ENCODE measurements around the gene CUX1. TPM values are rescaled to one million over a fixed set of nuclear protein-coding genes. Genes with fewer than 3 reads are reported as not detected.

The CUX1 gene
- total and polyA plus RNA-seq, 2 donors (not counting 1 experiment from before 2014, with no cell fraction given), result 22.7 to 38.1 TPM

- Histone ChIP-seq H3K27me3 (ENCODE audit: control insufficient read depth, insufficient read depth, low read length) (no peaks in the 10 kb centered on the region), H3K4me3 (replicated peaks in 1 of 4; ENCODE audit: control extremely low read depth in 1 of 4, insufficient read depth in 1 of 4, low read depth in 3 of 4, low read length in 4 of 4) (no peak overlapping the region), H4K20me1 (ENCODE audit: control insufficient read depth, extremely low read depth, insufficient read depth, low read length) (no peaks in the 10 kb centered on the region), H3K79me2 (ENCODE audit: control insufficient read depth, insufficient read depth, low read length) (no peaks in the 10 kb centered on the region), H3K4me2 (ENCODE audit: extremely low read depth, insufficient read depth, low read length) (no peak overlapping the region), H3K9me3 (ENCODE audit: control insufficient read depth, insufficient read depth, low read depth, low read length) (no peaks in the 10 kb centered on the region), H3K36me3 (ENCODE audit: control insufficient read depth, insufficient read depth, low read length) (no peaks in the 10 kb centered on the region), H3K27ac (ENCODE audit: insufficient read depth, low read length) (no peak overlapping the region), H3K4me1 (ENCODE audit: control insufficient read depth, extremely low read depth, insufficient read depth, low read length) (no peaks in the 10 kb centered on the region), H3K9ac (ENCODE audit: insufficient read depth, low read length) (no peak overlapping the region), H2AFZ (ENCODE audit: low read length) (no peak overlapping the region)
- TF ChIP-seq, protein P1, sequence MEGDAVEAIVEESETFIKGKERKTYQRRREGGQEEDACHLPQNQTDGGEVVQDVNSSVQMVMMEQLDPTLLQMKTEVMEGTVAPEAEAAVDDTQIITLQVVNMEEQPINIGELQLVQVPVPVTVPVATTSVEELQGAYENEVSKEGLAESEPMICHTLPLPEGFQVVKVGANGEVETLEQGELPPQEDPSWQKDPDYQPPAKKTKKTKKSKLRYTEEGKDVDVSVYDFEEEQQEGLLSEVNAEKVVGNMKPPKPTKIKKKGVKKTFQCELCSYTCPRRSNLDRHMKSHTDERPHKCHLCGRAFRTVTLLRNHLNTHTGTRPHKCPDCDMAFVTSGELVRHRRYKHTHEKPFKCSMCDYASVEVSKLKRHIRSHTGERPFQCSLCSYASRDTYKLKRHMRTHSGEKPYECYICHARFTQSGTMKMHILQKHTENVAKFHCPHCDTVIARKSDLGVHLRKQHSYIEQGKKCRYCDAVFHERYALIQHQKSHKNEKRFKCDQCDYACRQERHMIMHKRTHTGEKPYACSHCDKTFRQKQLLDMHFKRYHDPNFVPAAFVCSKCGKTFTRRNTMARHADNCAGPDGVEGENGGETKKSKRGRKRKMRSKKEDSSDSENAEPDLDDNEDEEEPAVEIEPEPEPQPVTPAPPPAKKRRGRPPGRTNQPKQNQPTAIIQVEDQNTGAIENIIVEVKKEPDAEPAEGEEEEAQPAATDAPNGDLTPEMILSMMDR (conservative IDR thresholded peaks at IDR 0.05 in 1 of 2, IDR thresholded peaks at IDR 0.05 in 1 of 2; ENCODE audit: low read depth in 1 of 2, low read length in 2 of 2), result no peak
- TF ChIP-seq EZH2 (IDR thresholded peaks at IDR 0.05; ENCODE audit: low read length, missing control alignments), result no peak
- peak in 1 of 2 donors; percentile 59 for DNase-seq (ENCODE audit: low read depth in 2 of 2)
Observed at GRCh38 chr7:102082693-102083368, 265.4 kb downstream of the CUX1 start.

DNA sequence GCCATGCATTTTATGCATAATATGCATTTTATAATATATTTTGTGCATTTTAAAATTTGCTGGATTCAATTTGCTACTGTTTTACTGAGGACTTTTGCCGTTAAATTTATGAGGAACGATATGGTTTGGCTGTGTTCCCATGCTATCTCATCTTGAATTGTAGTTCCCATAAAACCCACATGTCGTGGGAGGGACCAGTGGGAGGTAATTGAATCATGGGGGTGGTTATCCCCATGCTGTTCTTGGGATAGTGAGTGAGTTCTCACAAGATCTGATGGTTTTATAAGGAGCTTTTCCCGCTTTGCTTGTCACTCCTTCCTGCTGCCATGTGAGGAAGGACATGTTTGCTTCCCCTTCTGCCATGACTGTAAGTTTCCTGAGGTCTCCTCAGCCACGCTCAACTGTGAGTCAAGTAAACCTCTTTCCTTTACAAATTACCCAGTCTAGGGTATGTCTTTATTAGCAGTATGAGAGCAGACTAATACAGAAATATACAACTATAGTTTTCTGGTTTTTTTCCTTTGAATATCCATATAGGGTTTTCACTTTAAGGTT, 267.9 kb downstream of the CUX1 start:
- Histone ChIP-seq H3K27ac (ENCODE audit: insufficient read depth, low read length) (no peak overlapping the region), H3K4me1 (ENCODE audit: control insufficient read depth, extremely low read depth, insufficient read depth, low read length) (no peaks in the 10 kb centered on the region), H3K79me2 (ENCODE audit: control insufficient read depth, insufficient read depth, low read length) (no peaks in the 10 kb centered on the region), H3K4me2 (ENCODE audit: extremely low read depth, insufficient read depth, low read length) (no peak overlapping the region), H3K27me3 (ENCODE audit: control insufficient read depth, insufficient read depth, low read length) (no peaks in the 10 kb centered on the region), H4K20me1 (ENCODE audit: control insufficient read depth, extremely low read depth, insufficient read depth, low read length) (no peaks in the 10 kb centered on the region), H3K9me3 (ENCODE audit: control insufficient read depth, insufficient read depth, low read depth, low read length) (no peaks in the 10 kb centered on the region), H3K9ac (ENCODE audit: insufficient read depth, low read length) (no peak overlapping the region), H3K4me3 (replicated peaks in 1 of 4; ENCODE audit: control extremely low read depth in 1 of 4, insufficient read depth in 1 of 4, low read depth in 3 of 4, low read length in 4 of 4) (no peak overlapping the region), H3K36me3 (ENCODE audit: control insufficient read depth, insufficient read depth, low read length) (no peaks in the 10 kb centered on the region), H2AFZ (ENCODE audit: low read length) (no peak overlapping the region)
- TF ChIP-seq, protein P1 (conservative IDR thresholded peaks at IDR 0.05 in 1 of 2, IDR thresholded peaks at IDR 0.05 in 1 of 2; ENCODE audit: low read depth in 1 of 2, low read length in 2 of 2), result no peak
- TF ChIP-seq EZH2 (IDR thresholded peaks at IDR 0.05; ENCODE audit: low read length, missing control alignments), result no peak
- no peak for DNase-seq (ENCODE audit: low read depth in 2 of 2)

GRCh38 chr7:102089175-102090098, 272.0 kb downstream of the CUX1 start:
- no peak overlapping the region for H3K4me3 ChIP-seq (replicated peaks in 1 of 4; ENCODE audit: control extremely low read depth in 1 of 4, insufficient read depth in 1 of 4, low read depth in 3 of 4, low read length in 4 of 4)
- H4K20me1 ChIP-seq (ENCODE audit: control insufficient read depth, extremely low read depth, insufficient read depth, low read length), result no peaks in the 10 kb centered on the region
- no peak for TF ChIP-seq EZH2 (IDR thresholded peaks at IDR 0.05; ENCODE audit: low read length, missing control alignments)
- TF ChIP-seq, protein P1 (conservative IDR thresholded peaks at IDR 0.05 in 1 of 2, IDR thresholded peaks at IDR 0.05 in 1 of 2; ENCODE audit: low read depth in 1 of 2, low read length in 2 of 2), result no peak
- H3K27ac ChIP-seq (ENCODE audit: insufficient read depth, low read length), result no peak overlapping the region
- H2AFZ ChIP-seq (ENCODE audit: low read length), result no peak overlapping the region
- DNase-seq (ENCODE audit: low read depth in 2 of 2), result no peak
- H3K4me1 ChIP-seq (ENCODE audit: control insufficient read depth, extremely low read depth, insufficient read depth, low read length), result no peaks in the 10 kb centered on the region
- no peaks in the 10 kb centered on the region for H3K36me3 ChIP-seq (ENCODE audit: control insufficient read depth, insufficient read depth, low read length)
- H3K27me3 ChIP-seq (ENCODE audit: control insufficient read depth, insufficient read depth, low read length), result no peaks in the 10 kb centered on the region
- H3K4me2 ChIP-seq (ENCODE audit: extremely low read depth, insufficient read depth, low read length), result no peak overlapping the region
- no peaks in the 10 kb centered on the region for H3K9me3 ChIP-seq (ENCODE audit: control insufficient read depth, insufficient read depth, low read depth, low read length)
- H3K9ac ChIP-seq (ENCODE audit: insufficient read depth, low read length), result no peak overlapping the region
- H3K79me2 ChIP-seq (ENCODE audit: control insufficient read depth, insufficient read depth, low read length), result no peaks in the 10 kb centered on the region

Data from fibroblast of lung (primary cell).